ENCODE results near the gene SPATA31D3.
"Not testable (repeated sequence)": the region's sequence is repeated elsewhere in the genome, so short reads cannot be mapped to it uniquely, and the experiment has no call there.

Gene SPATA31D3

DNA sequence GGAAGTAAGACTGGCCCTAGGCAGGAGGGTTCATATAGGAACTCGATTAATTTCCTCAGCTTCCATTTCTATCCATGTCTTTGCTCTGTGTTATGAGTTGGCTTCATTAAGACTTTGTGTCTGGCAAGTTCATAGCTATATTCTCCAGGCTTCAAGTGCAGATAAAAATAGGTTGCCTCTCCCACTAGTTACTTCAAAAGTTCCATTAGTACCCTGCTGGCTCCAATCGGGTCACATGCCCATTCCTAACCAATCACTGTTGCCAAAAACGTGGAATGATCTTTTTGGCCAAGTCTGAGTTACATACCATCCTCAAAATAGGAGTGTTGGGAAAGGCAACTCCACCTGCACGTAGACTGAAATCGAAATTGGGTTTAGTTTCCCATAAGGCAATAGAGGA is 31.5 kb downstream of the SPATA31D3 start:
- Histone ChIP-seq H3K27me3 (ENCODE audit: control insufficient read depth, insufficient read depth, low read length, poor library complexity, severe bottlenecking) (no peaks in the 10 kb centered on the region), H3K9me3 (ENCODE audit: control insufficient read depth, low read length) (no peaks in the 10 kb centered on the region), H3K27ac (ENCODE audit: insufficient read depth, low read depth, low read length, poor library complexity, severe bottlenecking) (no peak overlapping the region), H3K4me1 (ENCODE audit: control insufficient read depth, insufficient read depth, low read length) (no peaks in the 10 kb centered on the region), H3K36me3 (ENCODE audit: control insufficient read depth, insufficient read depth, low read length) (no peaks in the 10 kb centered on the region), H3K4me3 (ENCODE audit: insufficient read depth, low read depth, low read length) (no peak overlapping the region)
- 90 to 95% methylated on average over 4 to 5 of the region's 5 CpGs for WGBS, 2 experiments

DNA sequence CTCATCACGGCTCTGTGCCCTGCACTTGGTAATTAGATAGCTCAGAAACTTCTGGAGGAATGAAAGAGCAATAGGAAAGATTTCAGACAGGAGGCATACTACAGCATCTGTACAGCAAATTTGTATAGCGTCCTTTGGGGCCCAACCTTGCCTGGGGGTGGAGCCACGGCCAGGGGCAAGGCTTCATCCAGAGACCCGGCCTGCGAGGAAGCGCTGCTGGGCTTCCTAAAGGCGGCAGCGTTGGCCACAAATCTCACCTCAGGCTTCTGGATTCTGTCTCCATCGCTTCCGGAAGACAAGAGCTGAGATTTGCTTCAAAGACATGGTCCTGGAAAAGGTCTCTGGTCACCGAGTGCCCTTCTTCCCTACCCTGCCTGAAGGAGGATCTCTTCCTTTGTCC is 33.1 kb downstream of the SPATA31D3 start:
- no peaks in the 10 kb centered on the region for H3K4me1 ChIP-seq (ENCODE audit: control insufficient read depth, insufficient read depth, low read length)
- H3K4me3 ChIP-seq (ENCODE audit: insufficient read depth, low read depth, low read length), result no peak overlapping the region
- WGBS, 2 experiments, result 92 to 93% methylated on average over 11 of the region's 11 CpGs
- no peaks in the 10 kb centered on the region for H3K9me3 ChIP-seq (ENCODE audit: control insufficient read depth, low read length)
- H3K27ac ChIP-seq (ENCODE audit: insufficient read depth, low read depth, low read length, poor library complexity, severe bottlenecking), result no peak overlapping the region
- no peaks in the 10 kb centered on the region for H3K27me3 ChIP-seq (ENCODE audit: control insufficient read depth, insufficient read depth, low read length, poor library complexity, severe bottlenecking)
- no peaks in the 10 kb centered on the region for H3K36me3 ChIP-seq (ENCODE audit: control insufficient read depth, insufficient read depth, low read length)

DNA sequence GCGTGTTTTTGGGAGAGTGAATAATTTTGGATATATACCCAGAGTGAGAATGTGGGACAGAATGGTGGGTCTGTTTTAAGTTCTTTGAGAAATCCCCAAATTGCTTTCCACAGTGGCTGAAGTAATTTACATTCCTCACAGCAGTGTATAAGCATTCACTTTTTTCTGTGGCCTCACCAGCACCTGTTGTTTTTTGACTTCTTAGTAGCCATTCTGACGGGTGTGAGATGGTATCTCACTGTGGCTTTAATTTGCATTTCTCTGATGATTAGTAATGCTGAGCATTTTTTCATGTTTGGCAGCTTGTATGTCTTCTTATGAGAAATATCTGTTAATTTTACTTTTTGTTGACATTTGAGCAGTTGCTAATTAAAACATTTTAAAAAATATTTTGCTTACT is 35.9 kb downstream of the SPATA31D3 start:
- Histone ChIP-seq H3K4me1 (ENCODE audit: control insufficient read depth, insufficient read depth, low read length) (no peaks in the 10 kb centered on the region), H3K27me3 (ENCODE audit: control insufficient read depth, insufficient read depth, low read length, poor library complexity, severe bottlenecking) (no peaks in the 10 kb centered on the region), H3K36me3 (ENCODE audit: control insufficient read depth, insufficient read depth, low read length) (no peaks in the 10 kb centered on the region), H3K9me3 (ENCODE audit: control insufficient read depth, low read length) (no peaks in the 10 kb centered on the region), H3K27ac (ENCODE audit: insufficient read depth, low read depth, low read length, poor library complexity, severe bottlenecking) (no peak overlapping the region), H3K4me3 (ENCODE audit: insufficient read depth, low read depth, low read length) (no peak overlapping the region)
- WGBS, 2 experiments, result 73 to 79% methylated on average over 2 of the region's 2 CpGs

DNA sequence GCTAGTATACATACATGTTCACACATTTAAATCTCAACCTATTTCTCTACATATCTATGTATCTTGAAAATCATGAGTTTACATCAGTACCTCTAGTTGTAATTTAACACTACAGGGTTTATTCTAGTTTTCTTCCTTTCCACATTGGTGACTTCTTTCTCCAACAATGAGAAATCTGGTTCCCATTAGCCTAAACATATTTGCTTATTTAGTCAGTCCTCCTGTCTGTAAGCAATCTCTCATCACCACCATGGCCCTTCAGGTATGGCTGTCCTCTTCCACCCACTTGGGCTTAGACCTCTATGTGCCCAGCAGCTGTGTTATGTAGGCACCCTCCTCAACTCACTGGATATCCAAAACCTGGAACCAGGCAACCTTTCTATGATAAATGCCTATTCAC is 37.3 kb downstream of the SPATA31D3 start:
- H3K9me3 ChIP-seq (ENCODE audit: control insufficient read depth, low read length), result no peaks in the 10 kb centered on the region
- H3K36me3 ChIP-seq (ENCODE audit: control insufficient read depth, insufficient read depth, low read length), result no peaks in the 10 kb centered on the region
- no peaks in the 10 kb centered on the region for H3K4me1 ChIP-seq (ENCODE audit: control insufficient read depth, insufficient read depth, low read length)
- H3K27ac ChIP-seq (ENCODE audit: insufficient read depth, low read depth, low read length, poor library complexity, severe bottlenecking), result no peak overlapping the region
- H3K27me3 ChIP-seq (ENCODE audit: control insufficient read depth, insufficient read depth, low read length, poor library complexity, severe bottlenecking), result no peaks in the 10 kb centered on the region
- H3K4me3 ChIP-seq (ENCODE audit: insufficient read depth, low read depth, low read length), result no peak overlapping the region

DNA sequence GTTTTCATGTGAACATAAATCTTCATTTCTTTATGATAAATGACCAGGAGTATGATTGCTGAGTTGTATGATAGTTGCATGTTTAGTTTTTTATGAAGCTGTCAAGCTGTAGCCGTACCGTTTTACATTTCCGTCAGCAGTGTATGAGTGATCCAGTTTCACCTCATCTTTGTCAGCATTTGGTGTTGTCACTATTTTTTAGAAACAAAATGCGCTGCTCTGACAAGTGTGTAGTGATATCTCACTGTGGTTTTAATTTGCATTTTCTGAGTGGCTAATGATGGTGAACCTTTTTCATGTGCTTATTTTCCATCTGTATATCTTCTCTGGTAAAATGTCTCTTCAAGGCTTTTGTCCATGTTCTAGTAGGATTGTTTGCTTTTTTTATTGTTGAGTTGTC is 38.6 kb downstream of the SPATA31D3 start:
- no peaks in the 10 kb centered on the region for H3K4me1 ChIP-seq (ENCODE audit: control insufficient read depth, insufficient read depth, low read length)
- 96 to 97% methylated on average over 4 of the region's 4 CpGs for WGBS, 2 experiments
- no peaks in the 10 kb centered on the region for H3K27me3 ChIP-seq (ENCODE audit: control insufficient read depth, insufficient read depth, low read length, poor library complexity, severe bottlenecking)

DNA sequence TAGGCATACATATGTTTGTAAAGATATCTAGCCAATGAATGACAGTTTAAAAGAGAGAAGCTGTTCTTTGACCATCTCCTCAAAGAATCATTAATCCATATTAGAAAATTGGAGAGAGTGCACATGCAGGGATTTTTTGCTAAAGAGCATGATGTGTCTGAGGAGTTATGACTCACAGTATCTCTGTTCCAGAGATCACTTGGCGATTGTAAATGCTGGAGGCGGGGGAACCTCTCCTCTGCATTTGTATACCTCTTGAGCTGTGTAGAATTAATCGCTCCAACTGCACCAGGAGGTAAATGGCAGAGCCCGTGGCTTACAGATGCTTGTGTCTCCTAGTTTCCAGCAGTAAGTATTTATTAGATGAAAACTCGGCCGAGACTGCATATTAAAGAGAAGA is 41.6 kb downstream of the SPATA31D3 start:
- no peaks in the 10 kb centered on the region for H3K27me3 ChIP-seq (ENCODE audit: control insufficient read depth, insufficient read depth, low read length, poor library complexity, severe bottlenecking)
- H3K27ac ChIP-seq (ENCODE audit: insufficient read depth, low read depth, low read length, poor library complexity, severe bottlenecking), result no peak overlapping the region
- no peaks in the 10 kb centered on the region for H3K9me3 ChIP-seq (ENCODE audit: control insufficient read depth, low read length)
- no peaks in the 10 kb centered on the region for H3K4me1 ChIP-seq (ENCODE audit: control insufficient read depth, insufficient read depth, low read length)
- no peak overlapping the region for H3K4me3 ChIP-seq (ENCODE audit: insufficient read depth, low read depth, low read length)
- 84 to 93% methylated on average over 6 of the region's 6 CpGs for WGBS, 2 experiments
- no peaks in the 10 kb centered on the region for H3K36me3 ChIP-seq (ENCODE audit: control insufficient read depth, insufficient read depth, low read length)

More for the DNA sequence above, 38.6 kb downstream of the SPATA31D3 start:
- Histone ChIP-seq H3K27ac (ENCODE audit: insufficient read depth, low read depth, low read length, poor library complexity, severe bottlenecking) (no peak overlapping the region), H3K4me3 (ENCODE audit: insufficient read depth, low read depth, low read length) (no peak overlapping the region), H3K9me3 (ENCODE audit: control insufficient read depth, low read length) (no peaks in the 10 kb centered on the region), H3K36me3 (ENCODE audit: control insufficient read depth, insufficient read depth, low read length) (no peaks in the 10 kb centered on the region)

DNA sequence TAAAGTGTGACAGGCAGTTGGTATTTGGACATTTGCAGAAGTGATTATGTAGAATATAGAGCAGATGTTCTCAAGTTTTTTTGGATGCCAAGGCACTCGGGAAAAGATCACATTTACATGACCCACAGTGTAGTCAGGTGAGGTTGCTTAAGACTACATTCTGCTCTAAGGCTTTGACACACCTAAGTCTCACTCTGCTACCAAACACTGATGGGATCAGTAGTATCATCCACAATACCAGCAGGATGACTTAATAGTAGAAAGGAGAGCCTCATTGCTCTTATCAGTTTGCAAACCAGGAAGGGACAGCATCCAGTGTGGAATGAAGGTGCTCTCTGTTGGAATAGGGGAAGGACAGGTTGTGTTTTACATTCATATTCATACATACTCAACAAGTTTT is 42.8 kb downstream of the SPATA31D3 start:
- Histone ChIP-seq H3K27ac (ENCODE audit: insufficient read depth, low read depth, low read length, poor library complexity, severe bottlenecking) (no peak overlapping the region), H3K4me3 (ENCODE audit: insufficient read depth, low read depth, low read length) (no peak overlapping the region), H3K36me3 (ENCODE audit: control insufficient read depth, insufficient read depth, low read length) (no peaks in the 10 kb centered on the region), H3K4me1 (ENCODE audit: control insufficient read depth, insufficient read depth, low read length) (no peaks in the 10 kb centered on the region), H3K27me3 (ENCODE audit: control insufficient read depth, insufficient read depth, low read length, poor library complexity, severe bottlenecking) (no peaks in the 10 kb centered on the region), H3K9me3 (ENCODE audit: control insufficient read depth, low read length) (no peaks in the 10 kb centered on the region)
- 82 to 100% methylated on average over 1 of the region's 1 CpG for WGBS, 2 experiments

DNA sequence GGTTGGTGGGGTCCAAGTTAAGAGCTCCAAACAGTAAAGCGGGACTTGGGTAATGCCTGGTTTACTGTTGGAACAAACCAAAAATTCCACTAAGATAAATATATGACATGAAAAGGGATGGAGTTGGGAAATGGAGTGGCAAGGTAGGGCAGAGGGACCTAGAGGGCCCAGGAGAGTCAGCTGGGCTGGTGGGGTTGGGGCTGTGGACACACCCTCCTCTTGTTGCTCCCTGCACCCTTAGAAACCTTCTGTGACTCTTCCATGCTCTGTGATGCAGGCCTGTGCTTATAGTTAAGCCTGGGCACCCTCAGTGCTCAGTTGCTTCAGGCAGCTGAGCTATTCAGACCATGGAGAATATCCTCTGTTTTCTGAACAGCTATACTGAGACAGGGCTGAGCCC is 45.2 kb downstream of the SPATA31D3 start, which contains the start of gene SPATA31D1:
Gene SPATA31D1 (plus strand): TSS at position 301 of the 400 bp plus-strand sequence. CDS start 47 bp downstream, at position 348.
- H3K27me3 ChIP-seq (ENCODE audit: control insufficient read depth, insufficient read depth, low read length, poor library complexity, severe bottlenecking); H3K27ac ChIP-seq (ENCODE audit: insufficient read depth, low read depth, low read length, poor library complexity, severe bottlenecking); H3K36me3 ChIP-seq (ENCODE audit: control insufficient read depth, insufficient read depth, low read length); H3K9me3 ChIP-seq (ENCODE audit: control insufficient read depth, low read length); H3K4me3 ChIP-seq (ENCODE audit: insufficient read depth, low read depth, low read length); H3K4me1 ChIP-seq (ENCODE audit: control insufficient read depth, insufficient read depth, low read length): not testable (repeated sequence)
- 100% methylated on average over 1 of the region's 1 CpG; no CpG with 5 or more reads in 1 of the 2 experiments for WGBS, 2 experiments

DNA sequence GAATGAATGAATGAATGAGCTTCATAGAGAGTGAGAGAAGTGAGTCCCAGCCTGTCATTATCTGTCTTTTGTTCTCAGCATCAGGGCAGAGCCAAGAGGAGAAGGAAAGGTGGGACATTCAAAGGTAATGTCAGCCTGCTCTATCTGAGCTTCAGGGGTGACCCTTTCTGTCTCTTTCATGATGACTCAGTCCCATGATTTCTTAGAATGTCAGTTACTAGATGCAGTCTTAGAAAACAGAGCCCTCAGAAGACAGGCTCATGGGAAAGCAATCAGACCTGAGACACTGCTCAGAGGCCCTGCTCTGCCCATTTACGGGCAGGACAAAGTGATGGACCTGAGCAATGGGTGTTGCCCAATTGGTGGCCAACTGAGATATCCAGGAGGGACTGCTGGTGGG is 46.4 kb downstream of the SPATA31D3 start:
- no peak overlapping the region for H3K4me3 ChIP-seq (ENCODE audit: insufficient read depth, low read depth, low read length)
- H3K27me3 ChIP-seq (ENCODE audit: control insufficient read depth, insufficient read depth, low read length, poor library complexity, severe bottlenecking), result no peaks in the 10 kb centered on the region
- no peaks in the 10 kb centered on the region for H3K4me1 ChIP-seq (ENCODE audit: control insufficient read depth, insufficient read depth, low read length)
- 91 to 97% methylated on average over 1 of the region's 1 CpG for WGBS, 2 experiments
- no peaks in the 10 kb centered on the region for H3K9me3 ChIP-seq (ENCODE audit: control insufficient read depth, low read length)
- no peak overlapping the region for H3K27ac ChIP-seq (ENCODE audit: insufficient read depth, low read depth, low read length, poor library complexity, severe bottlenecking)
- no peaks in the 10 kb centered on the region for H3K36me3 ChIP-seq (ENCODE audit: control insufficient read depth, insufficient read depth, low read length)

DNA sequence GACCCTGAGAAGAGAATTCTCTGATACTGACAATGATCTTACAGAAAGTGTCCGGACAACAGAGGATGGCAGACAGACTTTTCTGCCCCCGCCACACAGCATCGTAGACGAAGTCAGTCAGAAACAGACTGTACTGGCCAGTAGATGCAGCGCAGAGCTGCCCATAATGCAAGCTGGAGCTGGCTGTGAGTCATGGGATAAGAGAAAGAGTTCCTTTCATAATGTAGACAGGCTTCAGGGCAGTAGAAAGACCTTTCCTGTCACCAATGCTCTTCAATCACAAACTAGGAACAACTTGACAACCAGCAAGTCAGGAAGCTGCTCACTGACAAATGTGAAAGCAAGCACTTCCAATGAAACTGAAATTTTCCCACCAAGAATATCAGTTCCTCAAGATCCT is 50.4 kb downstream of the SPATA31D3 start:
- no peaks in the 10 kb centered on the region for H3K36me3 ChIP-seq (ENCODE audit: control insufficient read depth, insufficient read depth, low read length)
- H3K9me3 ChIP-seq (ENCODE audit: control insufficient read depth, low read length), result no peaks in the 10 kb centered on the region
- WGBS, 2 experiments, result 95 to 97% methylated on average over 5 of the region's 5 CpGs
- no peak overlapping the region for H3K4me3 ChIP-seq (ENCODE audit: insufficient read depth, low read depth, low read length)
- no peak overlapping the region for H3K27ac ChIP-seq (ENCODE audit: insufficient read depth, low read depth, low read length, poor library complexity, severe bottlenecking)
- no peaks in the 10 kb centered on the region for H3K4me1 ChIP-seq (ENCODE audit: control insufficient read depth, insufficient read depth, low read length)
- H3K27me3 ChIP-seq (ENCODE audit: control insufficient read depth, insufficient read depth, low read length, poor library complexity, severe bottlenecking), result no peaks in the 10 kb centered on the region

Measured in ectodermal cell (in vitro differentiated cells).